ENCODE measurements around the gene KANSL3.

KANSL3 gene

GRCh38 chr2:96608469-96609455 is 29.4 kb downstream of the KANSL3 start:
- peak in 9 of 51 donors; percentile 4 to 22 (median 7) for DNase-seq

GRCh38 chr2:96604104-96604503 is 34.0 kb downstream of the KANSL3 start:
- no peak for DNase-seq

GRCh38 chr2:96602330-96602823 is 35.7 kb downstream of the KANSL3 start:
- no peak for DNase-seq

- DNase-seq = no peak
These were observed 36.5 kb downstream of the KANSL3 start for GRCh38 chr2:96601382-96602292.

- DNase-seq = no peak
These were observed 38.2 kb downstream of the KANSL3 start for GRCh38 chr2:96599941-96600340.

GRCh38 chr2:96596596-96596995 is 41.5 kb downstream of the KANSL3 start:
- DNase-seq = peak in 1 of 51 donors; percentile 8

GRCh38 chr2:96594691-96595152 is 43.4 kb downstream of the KANSL3 start:
- DNase-seq = no peak

- DNase-seq = no peak
These were observed 43.8 kb downstream of the KANSL3 start for GRCh38 chr2:96594282-96594681.

GRCh38 chr2:96591494-96591893 is 46.6 kb downstream of the KANSL3 start:
- DNase-seq = no peak

GRCh38 chr2:96591054-96591453 is 47.1 kb downstream of the KANSL3 start:
- no peak for DNase-seq

- no peak for DNase-seq
These were observed 50.3 kb downstream of the KANSL3 start for GRCh38 chr2:96587843-96588242.

GRCh38 chr2:96584017-96584416 is 54.1 kb downstream of the KANSL3 start:
- DNase-seq = no peak

- peak in 3 of 51 donors; percentile 12 to 25 (median 24) for DNase-seq
These were observed 57.3 kb downstream of the KANSL3 start for GRCh38 chr2:96580771-96581170.

- no peak for DNase-seq
These were observed 58.7 kb downstream of the KANSL3 start for GRCh38 chr2:96579422-96579821.

- DNase-seq = no peak
These were observed 59.4 kb downstream of the KANSL3 start for GRCh38 chr2:96578731-96579130.

GRCh38 chr2:96577501-96577900 is 60.6 kb downstream of the KANSL3 start:
- DNase-seq = no peak

- DNase-seq = no peak
These were observed 62.2 kb downstream of the KANSL3 start for GRCh38 chr2:96575785-96576456.

- DNase-seq = no peak
These were observed 63.7 kb downstream of the KANSL3 start for GRCh38 chr2:96574364-96574763.

GRCh38 chr2:96568094-96568493 is 70.0 kb downstream of the KANSL3 start:
- DNase-seq = no peak

- DNase-seq = no peak
These were observed 73.0 kb downstream of the KANSL3 start for GRCh38 chr2:96565111-96565510.

GRCh38 chr2:96564563-96564962 is 73.5 kb downstream of the KANSL3 start:
- no peak for DNase-seq
